ENCODE results near the gene COL23A1.

Gene COL23A1

GRCh38 chr5:178470760-178471025 lies 119.5 kb downstream of the COL23A1 start:
- DNase-seq, result no peak

DNA sequence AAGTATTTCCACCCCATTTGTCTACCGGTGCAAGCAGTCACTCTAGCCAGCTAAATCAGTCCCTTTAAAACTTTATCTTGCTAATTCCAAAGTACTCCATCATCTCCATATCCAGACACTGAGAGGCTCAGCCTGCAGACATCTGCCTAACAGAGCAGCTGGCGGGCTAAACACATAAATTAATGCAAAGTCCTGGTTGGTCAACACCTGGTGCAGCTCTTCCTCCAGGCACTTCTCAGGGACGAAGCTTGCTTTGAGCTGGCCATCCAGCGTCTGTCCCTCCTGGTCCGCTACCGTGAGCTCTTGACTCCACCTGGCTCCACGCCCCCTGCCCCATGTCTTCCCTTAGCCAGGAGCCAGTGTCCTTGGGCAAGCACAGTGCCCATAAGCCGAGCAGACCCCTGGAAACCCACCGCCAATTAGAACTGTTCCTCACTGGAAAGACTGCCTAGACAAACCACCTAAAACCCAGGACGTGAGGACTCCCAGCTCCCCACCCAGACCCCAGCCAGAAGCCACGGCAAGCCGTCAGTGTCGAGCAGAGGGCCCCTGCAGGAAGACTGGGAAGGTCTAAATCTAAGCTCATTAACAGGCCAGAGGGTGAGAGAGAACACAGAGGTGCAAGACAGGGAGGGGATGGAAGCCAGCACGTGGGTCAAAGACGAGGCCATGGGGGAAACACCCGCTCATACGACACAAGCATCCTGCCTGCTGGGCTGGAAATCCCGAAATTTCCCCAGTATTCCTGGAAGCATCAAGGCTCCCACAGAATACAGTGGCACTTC lies 120.0 kb downstream of the COL23A1 start:
- no peak for DNase-seq

DNA sequence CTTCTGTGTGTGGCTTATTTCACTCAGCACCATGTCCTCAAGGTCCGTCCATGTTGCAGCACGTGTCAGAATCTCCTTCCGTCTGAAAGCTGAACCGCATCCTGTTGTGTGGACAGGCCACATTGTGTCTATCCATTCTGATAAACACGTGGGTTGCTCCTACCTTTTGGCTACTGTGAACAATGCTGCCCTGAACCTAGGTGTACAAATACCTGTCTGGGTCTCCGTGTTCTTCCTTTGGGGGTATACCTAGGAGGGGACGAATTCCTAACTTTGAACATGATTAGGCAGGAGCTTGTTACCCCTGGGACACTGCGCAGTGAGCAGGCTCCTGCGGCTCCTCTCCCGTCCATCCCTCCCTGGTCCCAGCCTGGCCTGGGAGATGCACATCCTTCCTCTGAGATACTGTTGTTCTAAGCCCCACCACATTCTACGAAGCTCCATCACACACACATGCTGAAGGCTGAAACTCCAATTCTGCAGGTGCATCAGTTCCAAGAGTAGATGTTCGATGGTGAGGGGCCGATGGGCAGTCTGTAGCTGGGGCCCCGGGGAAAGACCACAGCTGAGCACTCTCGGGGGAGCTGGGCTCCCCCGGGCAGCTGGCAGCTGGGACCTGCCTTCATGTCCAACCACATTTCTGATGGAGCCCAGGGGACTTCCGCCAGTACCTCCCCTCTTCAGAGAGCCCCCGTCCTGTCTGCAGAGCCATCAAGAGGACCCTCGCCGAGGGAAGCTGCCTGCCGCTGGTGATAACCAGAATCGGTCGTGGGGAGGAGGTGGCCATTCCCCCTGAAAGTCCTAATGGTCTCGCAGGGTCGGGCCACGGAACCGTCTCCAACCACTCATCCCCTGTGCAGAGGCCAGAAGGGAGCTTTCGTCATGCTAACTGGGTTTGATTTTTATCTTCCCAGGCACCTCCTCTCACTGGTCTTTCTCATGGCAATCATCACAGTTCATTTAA lies 120.9 kb downstream of the COL23A1 start:
- no peak for DNase-seq

DNA sequence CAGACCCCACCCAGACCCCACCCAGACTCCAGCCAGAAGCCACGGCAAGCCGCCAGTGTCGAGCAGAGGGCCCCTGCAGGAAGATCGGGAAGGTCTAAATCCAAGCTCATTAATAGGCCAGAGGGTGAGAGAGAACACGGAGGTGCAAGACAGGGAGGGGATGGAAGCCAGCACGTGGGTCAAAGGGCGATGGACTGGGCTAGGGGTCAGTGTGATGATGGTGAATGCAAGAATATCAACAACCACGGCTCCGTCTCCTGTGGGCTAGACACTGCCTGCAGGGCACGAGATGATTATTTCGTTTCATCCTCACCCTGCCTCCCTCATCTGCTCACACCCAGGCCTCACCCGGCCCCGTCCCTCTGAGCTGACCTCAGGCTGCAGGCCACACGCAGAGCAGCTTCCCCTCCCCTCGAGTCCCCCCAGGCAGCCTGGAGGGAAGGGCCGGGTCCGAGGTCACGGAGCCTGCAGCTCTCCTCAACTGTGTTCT lies 122.0 kb downstream of the COL23A1 start:
- DNase-seq, result no peak

- peak; percentile 40 for DNase-seq
Measured at GRCh38 chr5:178467568-178468195, 122.5 kb downstream of the COL23A1 start.

DNA sequence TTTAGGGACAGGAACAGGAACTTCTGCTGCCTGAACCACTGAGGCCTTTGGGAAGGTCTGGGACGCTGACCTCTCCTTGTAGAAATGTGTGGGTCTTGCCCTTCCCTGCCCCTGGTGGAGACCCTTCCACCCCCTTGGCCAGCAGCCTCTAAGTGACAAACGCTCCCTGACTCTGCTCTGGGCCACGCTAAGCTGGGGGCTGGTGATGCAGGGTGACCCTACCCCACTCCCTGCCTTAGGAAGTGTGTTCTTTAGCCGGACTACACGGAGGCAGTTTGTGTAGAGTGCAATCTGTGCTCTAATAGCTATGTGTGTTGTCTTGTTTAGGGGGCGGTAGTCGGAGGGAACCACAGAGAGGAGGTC lies 123.0 kb downstream of the COL23A1 start:
- DNase-seq, result no peak

DNA sequence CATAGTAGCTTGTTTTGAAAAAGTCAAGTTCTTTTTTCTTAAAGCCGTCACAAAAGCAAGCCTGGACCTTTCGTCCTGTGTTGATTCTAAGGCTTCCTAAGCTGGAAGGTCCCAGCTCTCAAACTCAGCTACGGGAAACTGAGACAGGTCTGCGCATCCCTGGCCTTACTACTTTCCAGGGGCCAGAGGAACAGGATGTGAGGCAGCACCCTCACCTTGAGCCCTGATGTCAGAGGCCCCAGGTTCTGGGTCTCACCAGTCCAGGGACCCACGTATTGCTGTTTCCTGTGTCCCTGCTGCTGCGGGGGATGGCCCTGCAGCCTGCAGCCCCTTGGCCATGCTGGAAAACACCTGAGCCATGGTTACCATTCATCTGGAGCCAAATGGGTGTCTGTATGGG lies 123.9 kb downstream of the COL23A1 start:
- DNase-seq, result no peak

GRCh38 chr5:178465861-178466288 lies 124.3 kb downstream of the COL23A1 start:
- no peak for DNase-seq

DNA sequence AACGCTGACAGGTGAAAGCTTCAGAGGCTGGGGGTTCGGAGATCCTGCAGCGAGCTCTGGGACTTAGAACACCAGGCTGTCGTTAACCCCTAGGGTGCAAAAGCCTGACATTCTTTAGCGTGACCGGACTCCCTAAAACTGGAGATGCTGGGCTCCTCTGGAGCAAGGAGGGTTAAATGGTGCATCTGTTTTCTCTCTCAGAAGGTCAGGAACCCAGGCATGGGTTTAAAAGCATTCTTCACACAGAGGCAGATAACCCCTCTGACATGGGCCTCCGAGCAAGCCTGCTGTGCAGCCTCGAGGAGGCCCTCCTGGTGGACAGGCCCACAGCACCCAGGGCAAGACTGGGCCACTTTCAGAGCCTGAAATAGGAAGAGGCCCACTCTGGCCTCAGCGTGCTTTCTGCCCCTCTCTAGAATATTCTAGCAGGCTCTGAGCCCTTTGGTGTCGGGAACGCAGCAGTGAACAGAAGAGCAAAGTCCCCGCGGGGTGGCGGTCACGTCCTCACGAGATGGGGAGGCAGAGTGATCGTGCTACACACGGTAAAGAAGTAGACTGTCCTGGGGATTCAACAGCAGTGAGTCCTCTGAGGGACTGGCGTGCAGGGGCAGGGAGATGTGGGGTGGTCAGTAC lies 124.8 kb downstream of the COL23A1 start:
- DNase-seq, result no peak

GRCh38 chr5:178464431-178465048 lies 125.7 kb downstream of the COL23A1 start:
- DNase-seq, result no peak

DNA sequence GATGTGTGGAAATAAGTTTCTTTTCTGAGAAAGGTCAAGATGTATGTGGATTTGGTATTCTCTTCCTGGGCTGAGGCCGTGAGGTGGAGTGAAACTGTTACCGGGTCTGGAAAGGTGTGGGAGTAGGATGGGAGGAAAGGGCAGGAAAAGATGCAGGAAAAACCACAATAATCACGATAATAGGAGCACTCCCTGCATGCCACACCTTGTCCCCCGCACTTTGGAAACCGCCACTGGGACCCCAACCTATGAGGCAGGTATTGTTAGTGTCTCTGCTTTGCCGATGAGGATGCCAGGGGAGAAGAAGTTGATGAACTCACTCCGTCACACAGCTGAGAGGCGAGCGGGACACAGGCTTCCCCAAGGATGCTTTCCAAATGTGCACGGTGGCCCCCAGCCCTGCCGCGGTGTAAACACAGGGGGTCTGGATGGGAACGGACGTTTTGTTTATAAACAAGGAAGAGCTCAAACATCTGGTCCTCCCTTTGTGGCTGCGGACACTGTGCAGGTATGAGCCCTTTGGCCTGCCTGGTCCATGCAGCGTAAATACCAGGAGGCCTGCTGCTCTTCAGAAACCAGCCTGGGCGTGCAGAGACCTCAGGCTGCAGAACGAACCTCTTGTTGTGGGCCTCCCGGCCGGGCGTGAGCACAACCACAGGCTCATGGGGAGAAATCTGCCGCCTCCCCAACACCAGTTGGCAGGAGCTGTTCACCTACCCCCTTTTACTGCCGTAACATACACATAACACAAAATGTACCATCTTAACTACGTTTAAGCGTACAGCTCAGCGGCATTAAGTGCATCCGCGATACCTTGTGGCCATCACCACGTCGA lies 126.7 kb downstream of the COL23A1 start:
- no peak for DNase-seq

GRCh38 chr5:178462816-178463215 lies 127.4 kb downstream of the COL23A1 start:
- DNase-seq, result no peak

DNA sequence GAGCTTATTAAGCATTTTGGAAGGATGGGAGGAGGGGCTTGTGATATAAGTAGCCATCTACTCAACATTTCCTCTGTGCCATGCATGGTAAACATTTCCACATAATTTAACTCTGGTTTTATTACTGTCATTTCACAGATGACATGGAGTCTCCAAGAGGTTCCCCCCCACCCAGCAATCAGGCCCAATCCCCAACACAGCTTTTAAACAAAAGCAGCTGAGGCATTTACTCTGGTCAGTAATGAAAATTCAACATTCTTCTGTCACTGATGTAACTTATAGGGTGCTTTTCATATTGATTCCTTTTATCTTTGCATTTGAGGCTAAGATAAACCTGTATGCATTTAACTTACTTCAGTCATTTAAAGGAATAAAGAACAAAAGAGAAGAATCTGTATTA lies 128.1 kb downstream of the COL23A1 start:
- DNase-seq, result no peak

DNA sequence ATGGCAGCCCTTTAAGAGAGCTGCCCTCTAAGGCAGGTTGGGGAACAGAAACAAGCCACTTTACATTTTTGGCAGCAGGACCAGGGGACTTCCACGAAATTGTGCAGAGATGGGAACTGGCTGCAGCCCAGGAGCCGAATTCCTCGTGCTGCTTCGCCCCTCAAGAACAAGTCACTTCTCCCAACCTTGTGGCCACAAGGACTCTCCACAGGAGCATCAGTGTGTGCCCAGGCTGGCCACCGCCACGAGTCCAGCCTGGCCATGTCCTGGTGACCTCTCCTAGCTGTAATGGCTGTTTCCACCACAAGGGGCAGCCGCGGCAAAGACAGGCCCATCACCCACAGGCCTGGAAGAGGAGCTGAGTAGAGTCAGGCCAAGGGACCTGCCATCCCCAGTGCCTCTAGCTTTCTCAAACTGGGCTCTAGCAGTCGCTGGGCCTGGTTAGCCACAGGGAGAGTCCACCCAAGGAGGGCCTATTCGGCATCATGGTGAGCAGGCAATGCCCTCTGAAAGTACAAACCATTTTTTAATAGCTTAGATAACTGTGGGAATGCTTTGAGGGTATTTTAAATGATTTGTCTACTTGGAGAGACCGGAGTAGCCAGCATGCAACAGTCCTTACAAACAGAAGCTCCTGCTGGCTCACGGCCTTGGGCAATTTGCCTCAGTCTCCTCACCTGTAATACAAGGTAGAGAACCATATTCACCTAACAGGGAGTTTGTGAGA lies 129.0 kb downstream of the COL23A1 start:
- peak; percentile 54 for DNase-seq

- DNase-seq, result no peak
Measured at GRCh38 chr5:178460598-178460997, 129.6 kb downstream of the COL23A1 start.

- DNase-seq, result no peak
Measured at GRCh38 chr5:178460174-178460573, 130.0 kb downstream of the COL23A1 start.

- DNase-seq, result no peak
Measured at GRCh38 chr5:178458140-178458539, 132.1 kb downstream of the COL23A1 start.

DNA sequence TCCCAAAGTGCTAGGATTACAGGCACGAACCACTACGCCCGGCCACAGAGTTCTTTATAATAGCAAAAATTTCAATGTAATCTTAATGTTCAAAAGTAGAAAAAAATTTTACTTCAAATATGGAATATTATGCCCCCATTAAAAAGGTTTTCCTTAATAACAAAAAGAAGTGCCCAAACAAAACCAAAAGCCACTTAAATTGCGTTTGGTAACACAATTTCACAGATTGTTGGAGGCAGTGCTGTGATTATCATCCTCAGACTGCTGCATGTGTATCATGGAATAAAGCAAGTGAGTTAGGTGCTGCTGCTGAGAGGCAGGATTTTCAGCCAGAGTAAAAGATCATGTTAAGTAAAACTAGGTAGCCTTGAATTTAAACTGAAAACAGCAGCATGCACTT lies 132.7 kb downstream of the COL23A1 start:
- DNase-seq, result no peak

- DNase-seq, result no peak
Measured at GRCh38 chr5:178455480-178455835, 134.7 kb downstream of the COL23A1 start.

- no peak for DNase-seq
Measured at GRCh38 chr5:178454821-178455479, 135.2 kb downstream of the COL23A1 start.

GRCh38 chr5:178454303-178454702 lies 135.9 kb downstream of the COL23A1 start:
- DNase-seq, result no peak
